ENCODE data around the gene AKR7A3.
A peak's percentile ranks its signal among the peaks of the same experiment; 100 is the strongest.
"Not testable (repeated sequence)": the region's sequence is repeated elsewhere in the genome, so short reads cannot be mapped to it uniquely, and the experiment has no call there.

The AKR7A3 gene

GRCh38 chr1:19317126-19317910 is 28.7 kb upstream of the AKR7A3 start:
- DNase-seq, result no peak

GRCh38 chr1:19315378-19316198 is 27.0 kb upstream of the AKR7A3 start:
- DNase-seq, result peak in 1 of 2 experiments; percentile 14

GRCh38 chr1:19313961-19314882 is 25.7 kb upstream of the AKR7A3 start:
- no peak for DNase-seq

- no peak for DNase-seq
Measured at GRCh38 chr1:19313636-19313959, 25.0 kb upstream of the AKR7A3 start.

GRCh38 chr1:19312782-19313635 is 24.4 kb upstream of the AKR7A3 start:
- no peak for DNase-seq

GRCh38 chr1:19311931-19312781 is 23.6 kb upstream of the AKR7A3 start, which contains the start of the genes AKR7A2 and SLC66A1:
Gene AKR7A2 (minus strand): TSS chr1:19312144. CDS start chr1:19312124, 20 bp downstream.
Gene SLC66A1 (plus strand): TSS chr1:19312326. CDS start chr1:19317678, 5,352 bp downstream.
- DNase-seq, result peak; percentile 70 to 76

- no peak for DNase-seq
Measured at GRCh38 chr1:19311503-19311930, 22.9 kb upstream of the AKR7A3 start.

- no peak for DNase-seq
Measured at GRCh38 chr1:19310720-19311502, 22.3 kb upstream of the AKR7A3 start.

- DNase-seq, result no peak
Measured at GRCh38 chr1:19310061-19310460, 21.5 kb upstream of the AKR7A3 start.

- peak in 1 of 2 experiments; percentile 12 for DNase-seq
Measured at GRCh38 chr1:19309123-19309813, 20.7 kb upstream of the AKR7A3 start.

- no peak for DNase-seq
Measured at GRCh38 chr1:19308509-19308907, 19.9 kb upstream of the AKR7A3 start.

- no peak for DNase-seq
Measured at GRCh38 chr1:19307794-19308508, 19.4 kb upstream of the AKR7A3 start.

- DNase-seq, result no peak
Measured at GRCh38 chr1:19306941-19307340, 18.4 kb upstream of the AKR7A3 start.

GRCh38 chr1:19305880-19306279 is 17.3 kb upstream of the AKR7A3 start:
- DNase-seq, result no peak

- not testable (repeated sequence) for DNase-seq
Measured at GRCh38 chr1:19304081-19304480, 15.5 kb upstream of the AKR7A3 start.

GRCh38 chr1:19300211-19300610 is 11.6 kb upstream of the AKR7A3 start:
- no peak for DNase-seq

- no peak for DNase-seq
Measured at GRCh38 chr1:19294638-19295037, 6.1 kb upstream of the AKR7A3 start.

- no peak for DNase-seq
Measured at GRCh38 chr1:19289244-19289643, 674 bp upstream of the AKR7A3 start.

Data from SW 1271 (cell line).